Mononuclear cell (primary cell): ENCODE measurements around the gene ITGAV. TPM values are rescaled to one million over a fixed set of nuclear protein-coding genes. Genes with fewer than 3 reads are reported as not detected.

Source experiments
- H3K27me3 ChIP-seq: 2 replicates; pipeline ENCODE4 v1.6.0; 2011; ENCODE audit warnings: low read length, control low read depth; ENCODE audit not compliant: insufficient read depth
- H3K4me1 ChIP-seq: 2 replicates; pipeline ENCODE4 v1.5.1; 2011; ENCODE audit warnings: mild to moderate bottlenecking, low read length, control low read depth; ENCODE audit not compliant: insufficient read depth
- H3K4me3 ChIP-seq: 2 replicates; pipeline ENCODE4 v1.5.1; 2011; ENCODE audit warnings: mild to moderate bottlenecking, low read length, moderate library complexity
- H3K9me3 ChIP-seq: 2 replicates; pipeline ENCODE4 v1.5.1; 2011; ENCODE audit warnings: low read depth, mild to moderate bottlenecking, control low read depth, low read length
- total RNA-seq: library from RNA; depleted of rRNA; stranded (reverse); fragments of >200 nt; gene quantifications from one replicate; pipeline ENCODE4 v1.2.3, GENCODE V29; 2012

The ITGAV gene
- total RNA-seq, 1 donor, result 5.8 TPM

- H3K27me3 ChIP-seq, result no peaks in the 10 kb centered on the region
- no peak overlapping the region for H3K4me3 ChIP-seq
- H3K9me3 ChIP-seq, result no peaks in the 10 kb centered on the region
- no peaks in the 10 kb centered on the region for H3K4me1 ChIP-seq
Observed at GRCh38 chr2:186725783-186726182, 135.9 kb downstream of the ITGAV start.

- H3K4me1 ChIP-seq, result no peaks in the 10 kb centered on the region
- H3K27me3 ChIP-seq, result no peaks in the 10 kb centered on the region
- no peak overlapping the region for H3K4me3 ChIP-seq
Observed at GRCh38 chr2:186726938-186727337, 137.1 kb downstream of the ITGAV start.

GRCh38 chr2:186728631-186729030, 138.8 kb downstream of the ITGAV start:
- Histone ChIP-seq H3K4me3 (no peak overlapping the region), H3K9me3 (no peaks in the 10 kb centered on the region), H3K27me3 (no peaks in the 10 kb centered on the region), H3K4me1 (no peaks in the 10 kb centered on the region)

More at GRCh38 chr2:186726938-186727337, 137.1 kb downstream of the ITGAV start:
- no peaks in the 10 kb centered on the region for H3K9me3 ChIP-seq

Other genes starting within 250 kb of the ITGAV start
- 164 TPM for gene ZC3H15, start 103.8 kb upstream of the ITGAV start, total RNA-seq
- gene FAM171B, start 104.0 kb downstream of the ITGAV start, total RNA-seq, result 0.73 TPM